IPS-15b (cell line): ENCODE results near the gene STAG2.
"Not testable (repeated sequence)": the region's sequence is repeated elsewhere in the genome, so short reads cannot be mapped to it uniquely, and the experiment has no call there.

ENCODE experiments used
- H3K27me3 ChIP-seq: one replicate; pipeline ENCODE4 v1.6.1; 2013; ENCODE audit warnings: low read length; ENCODE audit not compliant: control insufficient read depth, insufficient read depth
- H3K36me3 ChIP-seq: one replicate; pipeline ENCODE4 v1.6.1; 2013; ENCODE audit warnings: low read length; ENCODE audit not compliant: control insufficient read depth, insufficient read depth
- H3K4me1 ChIP-seq: one replicate; pipeline ENCODE4 v1.6.1; 2013; ENCODE audit warnings: mild to moderate bottlenecking, low read length; ENCODE audit not compliant: control insufficient read depth, insufficient read depth
- H3K4me3 ChIP-seq: one replicate; pipeline ENCODE4 v1.5.1; 2013; ENCODE audit warnings: low read depth, low read length
- H3K9ac ChIP-seq: one replicate; pipeline ENCODE4 v1.6.1; 2013; ENCODE audit warnings: low read depth, mild to moderate bottlenecking, low read length
- H3K9me3 ChIP-seq: one replicate; pipeline ENCODE4 v1.6.1; 2013; ENCODE audit warnings: mild to moderate bottlenecking, low read length; ENCODE audit not compliant: control insufficient read depth, insufficient read depth

Gene STAG2

DNA sequence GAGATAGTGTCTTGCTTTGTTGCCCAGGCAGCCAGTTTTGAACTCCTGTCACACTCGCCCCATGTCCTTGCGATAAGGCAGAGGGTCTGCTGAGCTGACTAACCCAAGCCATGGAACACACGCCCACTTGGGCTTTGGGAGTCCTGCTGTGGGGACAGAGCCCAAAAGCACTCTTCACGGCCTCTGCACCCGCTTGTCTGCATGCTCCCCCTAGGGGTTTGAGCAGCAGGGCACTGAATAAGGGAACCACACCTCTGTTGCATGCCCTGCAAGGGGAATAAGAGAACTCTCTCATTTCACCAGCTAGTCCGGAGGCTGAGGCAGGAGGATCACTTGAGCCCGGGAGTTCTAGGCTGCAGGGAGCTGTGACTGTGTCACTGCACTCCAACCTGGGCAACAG lies 166.0 kb downstream of the STAG2 start:
- no peaks in the 10 kb centered on the region for H3K27me3 ChIP-seq
- no peak overlapping the region for H3K9ac ChIP-seq
- no peaks in the 10 kb centered on the region for H3K36me3 ChIP-seq
- no peaks in the 10 kb centered on the region for H3K4me1 ChIP-seq
- H3K9me3 ChIP-seq, result no peaks in the 10 kb centered on the region
- H3K4me3 ChIP-seq, result no peak overlapping the region

DNA sequence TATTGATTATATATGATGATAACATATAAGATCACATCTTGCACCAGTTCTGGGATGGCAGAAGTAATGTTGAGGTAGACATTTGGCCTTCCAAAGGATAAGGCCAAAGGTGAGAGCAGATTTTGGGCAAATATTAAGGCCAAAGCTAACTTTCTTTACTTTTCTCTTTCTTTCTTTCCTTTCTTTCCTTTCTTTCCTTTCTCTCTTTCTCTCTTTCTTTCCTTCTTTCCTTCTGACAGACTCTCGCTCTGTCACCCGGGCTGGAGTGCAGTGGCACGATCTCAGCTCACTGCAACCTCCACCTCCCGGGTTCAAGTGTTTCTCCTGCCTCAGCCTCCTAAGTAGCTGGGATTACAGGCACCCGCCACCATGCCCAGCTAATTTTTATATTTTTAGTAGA lies 170.9 kb downstream of the STAG2 start:
- not testable (repeated sequence) for H3K4me1 ChIP-seq, H3K27me3 ChIP-seq, H3K9ac ChIP-seq, H3K4me3 ChIP-seq, H3K9me3 ChIP-seq, H3K36me3 ChIP-seq

GRCh38 chrX:124145749-124146148 lies 184.2 kb downstream of the STAG2 start:
- Histone ChIP-seq H3K27me3 (no peaks in the 10 kb centered on the region), H3K4me1 (no peaks in the 10 kb centered on the region), H3K36me3 (no peaks in the 10 kb centered on the region), H3K4me3 (no peak overlapping the region), H3K9ac (no peak overlapping the region), H3K9me3 (peaks cover 7% of the 10 kb centered on the region)

DNA sequence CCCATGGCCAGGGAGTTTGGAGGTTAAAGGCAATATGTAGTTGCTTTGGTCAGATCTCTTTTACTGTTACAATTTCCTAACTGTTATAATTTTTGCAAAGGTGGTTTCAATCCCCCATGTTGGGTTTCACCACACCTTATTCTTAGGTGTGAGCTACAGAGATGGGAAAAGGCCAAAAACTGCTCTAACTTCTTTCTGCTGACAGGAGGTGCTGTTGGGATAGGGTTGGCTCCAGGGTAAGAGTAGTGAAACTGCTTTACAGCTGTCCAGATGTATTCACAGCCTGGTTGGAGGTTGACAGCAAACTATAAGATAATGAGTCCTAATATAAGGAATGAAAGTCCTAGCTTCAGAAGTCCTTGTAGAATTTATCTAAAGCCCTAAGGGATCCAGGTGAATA lies 189.7 kb downstream of the STAG2 start:
- no peaks in the 10 kb centered on the region for H3K9me3 ChIP-seq
- H3K4me3 ChIP-seq, result no peak overlapping the region
- no peaks in the 10 kb centered on the region for H3K4me1 ChIP-seq
- H3K9ac ChIP-seq, result no peak overlapping the region
- no peaks in the 10 kb centered on the region for H3K27me3 ChIP-seq
- H3K36me3 ChIP-seq, result no peaks in the 10 kb centered on the region
